Astrocyte of the cerebellum (primary cell): ENCODE data around the gene PPFIA1.

Source experiments
- DNase-seq: peaks from one replicate; pipeline ENCODE4 v3.0.0-alpha.2; 2011; ENCODE audit warnings: low read depth
- H3K4me3 ChIP-seq: 2 replicates; pipeline ENCODE4 v1.5.1; 2011; ENCODE audit warnings: mild to moderate bottlenecking, low read depth, low read length, moderate library complexity
- in situ Hi-C: cut with HindIII; loops from 2 replicates; pipeline ENCODE4 v1.10.0; 2017; ENCODE audit warnings: low sequenced_read_pairs
- TF ChIP-seq, protein P1 (sequence below): IDR thresholded peaks from 2 replicates; pipeline ENCODE4 v1.5.1; 2012; ENCODE audit warnings: low read length, low read depth, moderate library complexity, mild to moderate bottlenecking; ENCODE audit errors: missing control alignments

PPFIA1 gene

DNA sequence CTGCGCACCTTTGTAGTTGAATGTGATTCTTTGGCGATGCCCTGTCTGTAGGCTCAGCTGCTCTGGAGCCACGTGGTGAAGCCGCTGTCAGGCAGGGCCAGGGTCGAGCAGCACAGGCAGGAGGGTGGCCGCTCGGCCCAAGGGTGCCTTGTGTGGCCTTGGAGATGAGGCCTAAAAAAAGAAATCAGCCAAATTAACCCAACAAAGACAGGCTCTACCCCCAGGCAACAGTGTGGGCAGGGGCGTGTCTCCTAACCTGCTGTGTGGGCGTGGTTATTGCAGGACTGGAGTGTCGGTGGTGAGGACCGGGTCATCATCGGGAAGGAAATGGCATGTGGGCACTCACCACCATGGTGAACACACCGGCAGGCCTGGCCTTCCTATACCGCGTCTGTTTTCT is 162.1 kb downstream of the PPFIA1 start:
- no peak for DNase-seq
- TF ChIP-seq, protein P1, sequence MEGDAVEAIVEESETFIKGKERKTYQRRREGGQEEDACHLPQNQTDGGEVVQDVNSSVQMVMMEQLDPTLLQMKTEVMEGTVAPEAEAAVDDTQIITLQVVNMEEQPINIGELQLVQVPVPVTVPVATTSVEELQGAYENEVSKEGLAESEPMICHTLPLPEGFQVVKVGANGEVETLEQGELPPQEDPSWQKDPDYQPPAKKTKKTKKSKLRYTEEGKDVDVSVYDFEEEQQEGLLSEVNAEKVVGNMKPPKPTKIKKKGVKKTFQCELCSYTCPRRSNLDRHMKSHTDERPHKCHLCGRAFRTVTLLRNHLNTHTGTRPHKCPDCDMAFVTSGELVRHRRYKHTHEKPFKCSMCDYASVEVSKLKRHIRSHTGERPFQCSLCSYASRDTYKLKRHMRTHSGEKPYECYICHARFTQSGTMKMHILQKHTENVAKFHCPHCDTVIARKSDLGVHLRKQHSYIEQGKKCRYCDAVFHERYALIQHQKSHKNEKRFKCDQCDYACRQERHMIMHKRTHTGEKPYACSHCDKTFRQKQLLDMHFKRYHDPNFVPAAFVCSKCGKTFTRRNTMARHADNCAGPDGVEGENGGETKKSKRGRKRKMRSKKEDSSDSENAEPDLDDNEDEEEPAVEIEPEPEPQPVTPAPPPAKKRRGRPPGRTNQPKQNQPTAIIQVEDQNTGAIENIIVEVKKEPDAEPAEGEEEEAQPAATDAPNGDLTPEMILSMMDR = no peak
- no peak overlapping the region for H3K4me3 ChIP-seq
- in situ Hi-C loops = no loop called here

DNA sequence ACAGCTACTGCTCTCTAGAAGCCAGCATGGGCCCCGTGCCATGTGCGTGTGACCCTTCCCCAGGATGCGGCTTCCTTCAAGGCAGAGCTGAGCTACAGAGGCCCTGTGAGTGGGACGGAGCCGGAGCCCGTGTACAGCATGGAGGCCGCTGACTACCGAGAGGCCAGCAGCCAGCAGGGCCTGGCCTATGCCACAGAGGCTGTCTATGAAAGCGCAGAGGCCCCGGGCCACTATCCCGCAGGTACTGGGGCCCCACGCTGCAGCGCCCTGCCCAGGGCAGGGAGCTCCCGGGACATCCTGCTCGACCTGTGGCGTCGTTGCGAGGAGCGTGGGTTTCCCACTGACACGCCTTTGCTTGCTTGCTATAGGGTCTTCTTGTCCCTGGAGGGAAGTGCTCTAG is 162.5 kb downstream of the PPFIA1 start:
- TF ChIP-seq, protein P1 = no peak
- DNase-seq = no peak
- in situ Hi-C loops = no loop called here
- H3K4me3 ChIP-seq = no peak overlapping the region

DNA sequence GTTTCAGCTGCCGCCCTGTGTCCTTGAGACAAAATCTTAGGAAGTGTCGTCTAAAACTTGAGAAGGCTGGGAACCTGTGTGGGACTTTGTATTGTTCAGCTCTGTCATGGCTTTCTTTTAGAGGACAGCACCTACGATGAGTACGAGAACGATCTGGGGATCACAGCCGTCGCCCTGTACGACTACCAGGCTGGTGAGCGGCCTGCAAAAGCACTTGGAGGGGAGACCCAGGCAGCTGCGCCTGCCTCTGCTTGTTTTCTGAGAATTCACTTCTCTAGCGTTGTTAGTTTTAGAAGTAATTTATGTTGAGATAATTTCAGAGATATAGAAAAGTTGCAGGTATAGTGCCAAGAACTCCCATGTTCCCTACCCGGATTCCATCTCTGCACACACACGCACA is 163.0 kb downstream of the PPFIA1 start:
- H3K4me3 ChIP-seq = no peak overlapping the region
- in situ Hi-C loops = no loop called here
- DNase-seq = no peak
- TF ChIP-seq, protein P1 = no peak
